Measurements from ENCODE around the gene SLC17A7. TPM values are rescaled to one million over a fixed set of nuclear protein-coding genes. Genes with fewer than 3 reads are reported as not detected.

Gene SLC17A7
- total and polyA plus RNA-seq, 2 of the 13 experiments (the other 11 are each of a cell fraction or from before 2014, with no cell fraction given) = 0.32 TPM; not detected in 1

DNA sequence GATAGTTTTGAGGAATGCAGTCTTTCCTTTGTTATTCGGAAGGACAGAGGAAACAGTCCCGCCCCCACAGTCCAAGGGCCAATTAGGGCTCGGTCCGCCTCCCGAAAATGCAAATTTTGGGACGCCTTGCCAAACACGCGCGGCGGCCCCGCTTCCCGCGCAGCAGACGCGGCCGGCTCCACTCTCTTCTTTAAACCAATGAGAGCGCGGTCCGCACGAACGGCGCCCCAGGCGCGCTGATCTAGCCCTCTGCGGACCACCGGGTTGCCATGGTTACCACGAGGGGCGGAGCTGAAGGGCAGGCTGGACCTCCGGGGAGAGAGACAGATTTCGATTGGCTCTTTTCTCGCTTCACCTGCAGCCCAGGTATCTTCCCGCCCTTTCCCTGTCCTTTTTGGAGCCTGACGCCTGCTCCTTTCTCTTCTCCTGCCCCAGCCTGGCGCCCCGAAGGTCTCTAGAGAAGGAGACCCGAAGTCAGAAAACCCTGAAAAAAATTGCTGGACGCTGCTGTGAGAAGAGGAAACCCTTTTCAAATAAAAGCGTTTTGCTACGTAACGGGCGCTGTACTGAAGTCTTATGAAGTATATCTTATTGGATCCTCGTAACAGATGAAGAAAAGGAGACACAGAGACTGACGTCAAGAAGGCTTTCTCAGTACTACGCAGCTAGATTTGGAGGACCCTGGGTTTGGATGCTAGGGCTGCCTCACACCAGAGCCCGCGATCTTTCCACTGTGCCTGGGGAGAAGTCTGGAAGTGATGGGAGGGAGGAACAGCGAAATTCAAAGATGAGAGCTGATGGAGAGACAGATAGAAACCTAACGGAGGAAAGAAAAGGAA, 20.1 kb downstream of the SLC17A7 start (continued):
- TF ChIP-seq, protein P1, sequence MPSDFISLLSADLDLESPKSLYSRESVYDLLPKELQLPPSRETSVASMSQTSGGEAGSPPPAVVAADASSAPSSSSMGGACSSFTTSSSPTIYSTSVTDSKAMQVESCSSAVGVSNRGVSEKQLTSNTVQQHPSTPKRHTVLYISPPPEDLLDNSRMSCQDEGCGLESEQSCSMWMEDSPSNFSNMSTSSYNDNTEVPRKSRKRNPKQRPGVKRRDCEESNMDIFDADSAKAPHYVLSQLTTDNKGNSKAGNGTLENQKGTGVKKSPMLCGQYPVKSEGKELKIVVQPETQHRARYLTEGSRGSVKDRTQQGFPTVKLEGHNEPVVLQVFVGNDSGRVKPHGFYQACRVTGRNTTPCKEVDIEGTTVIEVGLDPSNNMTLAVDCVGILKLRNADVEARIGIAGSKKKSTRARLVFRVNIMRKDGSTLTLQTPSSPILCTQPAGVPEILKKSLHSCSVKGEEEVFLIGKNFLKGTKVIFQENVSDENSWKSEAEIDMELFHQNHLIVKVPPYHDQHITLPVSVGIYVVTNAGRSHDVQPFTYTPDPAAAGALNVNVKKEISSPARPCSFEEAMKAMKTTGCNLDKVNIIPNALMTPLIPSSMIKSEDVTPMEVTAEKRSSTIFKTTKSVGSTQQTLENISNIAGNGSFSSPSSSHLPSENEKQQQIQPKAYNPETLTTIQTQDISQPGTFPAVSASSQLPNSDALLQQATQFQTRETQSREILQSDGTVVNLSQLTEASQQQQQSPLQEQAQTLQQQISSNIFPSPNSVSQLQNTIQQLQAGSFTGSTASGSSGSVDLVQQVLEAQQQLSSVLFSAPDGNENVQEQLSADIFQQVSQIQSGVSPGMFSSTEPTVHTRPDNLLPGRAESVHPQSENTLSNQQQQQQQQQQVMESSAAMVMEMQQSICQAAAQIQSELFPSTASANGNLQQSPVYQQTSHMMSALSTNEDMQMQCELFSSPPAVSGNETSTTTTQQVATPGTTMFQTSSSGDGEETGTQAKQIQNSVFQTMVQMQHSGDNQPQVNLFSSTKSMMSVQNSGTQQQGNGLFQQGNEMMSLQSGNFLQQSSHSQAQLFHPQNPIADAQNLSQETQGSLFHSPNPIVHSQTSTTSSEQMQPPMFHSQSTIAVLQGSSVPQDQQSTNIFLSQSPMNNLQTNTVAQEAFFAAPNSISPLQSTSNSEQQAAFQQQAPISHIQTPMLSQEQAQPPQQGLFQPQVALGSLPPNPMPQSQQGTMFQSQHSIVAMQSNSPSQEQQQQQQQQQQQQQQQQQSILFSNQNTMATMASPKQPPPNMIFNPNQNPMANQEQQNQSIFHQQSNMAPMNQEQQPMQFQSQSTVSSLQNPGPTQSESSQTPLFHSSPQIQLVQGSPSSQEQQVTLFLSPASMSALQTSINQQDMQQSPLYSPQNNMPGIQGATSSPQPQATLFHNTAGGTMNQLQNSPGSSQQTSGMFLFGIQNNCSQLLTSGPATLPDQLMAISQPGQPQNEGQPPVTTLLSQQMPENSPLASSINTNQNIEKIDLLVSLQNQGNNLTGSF (CRISPR knock-in tag; IDR thresholded peaks at IDR 0.05) = no peak
- TF ChIP-seq ZNF749 (CRISPR knock-in tag; IDR thresholded peaks at IDR 0.05; ENCODE audit: borderline replicate concordance) (no peak), TSC22D2 (CRISPR knock-in tag; IDR thresholded peaks at IDR 0.05; ENCODE audit: borderline replicate concordance) (no peak), NFKBIZ (CRISPR knock-in tag; IDR thresholded peaks at IDR 0.05) (no peak), HOXA7 (CRISPR knock-in tag; IDR thresholded peaks at IDR 0.05) (no peak), KAT7 (CRISPR knock-in tag; IDR thresholded peaks at IDR 0.05; ENCODE audit: borderline replicate concordance) (no peak), PITX1 (CRISPR knock-in tag; IDR thresholded peaks at IDR 0.05) (no peak), ZNF652 (CRISPR knock-in tag; IDR thresholded peaks at IDR 0.05; ENCODE audit: borderline replicate concordance, low read depth) (no peak), RFX1 (IDR thresholded peaks at IDR 0.05) (peak; percentile 52)
